Left lung (tissue), 10 donors: ENCODE results near the gene KIF3A. TPM values are rescaled to one million over a fixed set of nuclear protein-coding genes. Genes with fewer than 3 reads are reported as not detected.

Experiments
- ATAC-seq: fragments of 200-7000 bp; cut with Tn5 transposase; one replicate; pipeline ENCODE4 v1.9.1; 2020; ENCODE audit warnings: moderate library complexity
- DNase-seq, 4 donors: peaks; one replicate each; pipeline ENCODE4 v3.0.0-alpha.2; 2013 to 2020
- H3K27ac ChIP-seq, 2 donors: fragments of 200-600 bp; sonication (generic) in 1 of 2; one replicate each; pipeline versions ENCODE4 v1.5.0 to v1.8.0; 2020 to 2021
- H3K27me3 ChIP-seq, 2 donors: fragments of 200-600 bp; sonication (generic) in 1 of 2; one replicate each; pipeline versions ENCODE4 v1.5.0 to v1.8.0; 2020 to 2021
- H3K36me3 ChIP-seq, 2 donors: fragments of 200-600 bp; sonication (generic) in 1 of 2; one replicate each; pipeline versions ENCODE4 v1.5.0 to v1.8.0; 2020 to 2021
- H3K4me1 ChIP-seq, 2 donors: fragments of 200-600 bp; one replicate each; pipeline ENCODE4 v1.8.0; 2021
- H3K4me3 ChIP-seq, 2 donors: fragments of 200-600 bp; sonication (generic) in 1 of 2; one replicate each; pipeline versions ENCODE4 v1.5.0 to v1.8.0; 2020 to 2021; ENCODE audit warnings: mild to moderate bottlenecking in 1 of 2
- H3K9me3 ChIP-seq, 2 donors: fragments of 200-600 bp; sonication (generic) in 1 of 2; one replicate each; pipeline versions ENCODE4 v1.5.0 to v1.8.0; 2020 to 2021
- CTCF ChIP-seq, 2 donors: fragments of 200-600 bp; sonication (generic) in 1 of 2; IDR thresholded peaks; one replicate each; pipeline versions ENCODE4 v1.5.0 to v1.8.0; 2021; ENCODE audit warnings: antibody characterized with exemption in 2 of 2
- intact Hi-C, 2 donors: fragments of 100-400 bp; cut with DNase I; formaldehyde crosslinking; loops; one replicate each; pipeline versions ENCODE4 v1.11.2 to v1.14.2; 2022
- polyA plus RNA-seq, 6 donors: library from polyadenylated mRNA; unstranded; fragments of 120-200 nt; gene quantifications; one replicate each; pipeline ENCODE4 v1.2.1, GENCODE V29; 2013; ENCODE audit not compliant: insufficient read length in 6 of 6
- total RNA-seq, 2 donors: library from RNA; stranded (reverse); fragmentation: NEBNext Ultra II Directional; extraction: Animal tissue kit (Norgen Biotek cat#: 25700); gene quantifications; one replicate each; pipeline ENCODE4 v1.2.1, GENCODE V29; 2021
- donor health status: DM: no; HTN: yes; CAD: no.
- donor health status: DM: no; HTN: no; CAD: no.

KIF3A gene
- total and polyA plus RNA-seq, 8 donors, result 8.9 to 30.4 (median 25.5) TPM

GRCh38 chr5:132750471-132751230 lies 13.3 kb upstream of the KIF3A start:
- Histone ChIP-seq H3K9me3 (no peaks in the 10 kb centered on the region), H3K27me3 (peaks cover 20 to 35% of the 10 kb centered on the region in 2 donors), H3K4me1 (peaks cover 6 to 11% of the 10 kb centered on the region in 2 donors), H3K4me3 (no peak overlapping the region), H3K27ac (no peak overlapping the region), H3K36me3 (no peaks in the 10 kb centered on the region)
- intact Hi-C loops, result no loop called here
- no peak for ATAC-seq
- DNase-seq, result no peak
- TF ChIP-seq CTCF (IDR thresholded peaks at IDR 0.05), result no peak

GRCh38 chr5:132749506-132749905 lies 12.2 kb upstream of the KIF3A start:
- H3K27me3 ChIP-seq, result peaks cover 26 to 46% of the 10 kb centered on the region in 2 donors
- TF ChIP-seq CTCF (IDR thresholded peaks at IDR 0.05), result no peak
- H3K4me1 ChIP-seq, result peaks cover 6 to 11% of the 10 kb centered on the region in 2 donors
- ATAC-seq, result no peak
- H3K4me3 ChIP-seq, result no peak overlapping the region
- no peak overlapping the region for H3K27ac ChIP-seq
- H3K36me3 ChIP-seq, result no peaks in the 10 kb centered on the region
- intact Hi-C loops, result no loop called here
- no peak for DNase-seq
- H3K9me3 ChIP-seq, result no peaks in the 10 kb centered on the region

- intact Hi-C loops, result no loop called here
- Histone ChIP-seq H3K4me1 (peaks cover 6 to 11% of the 10 kb centered on the region in 2 donors), H3K36me3 (no peaks in the 10 kb centered on the region), H3K4me3 (no peak overlapping the region), H3K27me3 (peaks cover 26 to 56% of the 10 kb centered on the region in 2 donors), H3K9me3 (no peaks in the 10 kb centered on the region), H3K27ac (no peak overlapping the region)
- DNase-seq (no peak), ATAC-seq (no peak)
- TF ChIP-seq CTCF (IDR thresholded peaks at IDR 0.05), result no peak
These were observed 11.2 kb upstream of the KIF3A start for GRCh38 chr5:132748522-132749000.

GRCh38 chr5:132747616-132748440 lies 10.5 kb upstream of the KIF3A start:
- intact Hi-C loops, result no loop called here
- H3K27me3 ChIP-seq, result peaks cover 26 to 62% of the 10 kb centered on the region in 2 donors
- peak overlapping the region in 1 of 2 donors; percentile 18 for H3K27ac ChIP-seq
- TF ChIP-seq CTCF (IDR thresholded peaks at IDR 0.05), result no peak
- H3K36me3 ChIP-seq, result no peaks in the 10 kb centered on the region
- peaks cover 6 to 11% of the 10 kb centered on the region in 2 donors for H3K4me1 ChIP-seq
- ATAC-seq (no peak), DNase-seq (no peak)
- no peaks in the 10 kb centered on the region for H3K9me3 ChIP-seq
- H3K4me3 ChIP-seq, result peak overlapping the region; percentile 30 to 43
